Measurements from ENCODE around the gene RNF212.

DNA sequence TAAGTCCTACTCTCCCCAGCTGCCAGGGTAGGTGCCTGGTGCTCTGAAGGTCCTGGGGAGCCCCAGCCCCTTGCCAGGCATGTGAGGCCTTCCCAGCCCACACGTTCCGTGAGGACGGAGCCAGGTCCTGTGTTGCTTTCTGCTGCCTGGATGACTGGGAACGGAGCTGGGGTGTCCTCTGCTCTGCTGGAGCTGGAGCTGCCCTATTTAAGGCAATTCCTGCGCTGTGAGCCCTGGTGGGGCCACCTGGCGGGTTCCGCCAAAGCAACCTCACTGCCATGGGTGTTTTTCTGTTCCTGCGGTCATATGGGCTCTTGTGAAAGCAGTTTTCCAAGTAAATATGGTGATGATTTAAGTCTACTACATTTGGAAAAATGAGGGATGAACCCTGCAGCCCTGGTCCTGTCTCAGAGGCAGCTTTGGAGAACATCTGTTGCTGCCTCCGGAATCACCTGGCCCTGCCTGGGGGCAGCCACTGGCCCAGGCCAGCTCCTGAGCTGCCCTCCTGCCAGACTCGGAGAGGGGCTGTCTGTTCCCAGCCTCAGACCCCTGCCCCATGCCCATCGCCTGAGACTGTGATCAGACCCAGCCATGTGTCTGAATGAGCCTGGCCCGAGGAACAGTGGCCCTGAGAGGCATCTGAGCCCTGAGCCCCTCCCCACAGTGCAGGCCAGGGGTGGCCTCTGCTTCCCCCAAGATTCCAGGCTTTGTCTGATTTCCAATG is 68.7 kb downstream of the RNF212 start:
- TF ChIP-seq POLR2AphosphoS5 (IDR thresholded peaks at IDR 0.05) (no peak), POLR2A (IDR thresholded peaks at IDR 0.05; ENCODE audit: low read depth) (no peak), EP300 (IDR thresholded peaks at IDR 0.05) (no peak)
- TF ChIP-seq, protein P1, sequence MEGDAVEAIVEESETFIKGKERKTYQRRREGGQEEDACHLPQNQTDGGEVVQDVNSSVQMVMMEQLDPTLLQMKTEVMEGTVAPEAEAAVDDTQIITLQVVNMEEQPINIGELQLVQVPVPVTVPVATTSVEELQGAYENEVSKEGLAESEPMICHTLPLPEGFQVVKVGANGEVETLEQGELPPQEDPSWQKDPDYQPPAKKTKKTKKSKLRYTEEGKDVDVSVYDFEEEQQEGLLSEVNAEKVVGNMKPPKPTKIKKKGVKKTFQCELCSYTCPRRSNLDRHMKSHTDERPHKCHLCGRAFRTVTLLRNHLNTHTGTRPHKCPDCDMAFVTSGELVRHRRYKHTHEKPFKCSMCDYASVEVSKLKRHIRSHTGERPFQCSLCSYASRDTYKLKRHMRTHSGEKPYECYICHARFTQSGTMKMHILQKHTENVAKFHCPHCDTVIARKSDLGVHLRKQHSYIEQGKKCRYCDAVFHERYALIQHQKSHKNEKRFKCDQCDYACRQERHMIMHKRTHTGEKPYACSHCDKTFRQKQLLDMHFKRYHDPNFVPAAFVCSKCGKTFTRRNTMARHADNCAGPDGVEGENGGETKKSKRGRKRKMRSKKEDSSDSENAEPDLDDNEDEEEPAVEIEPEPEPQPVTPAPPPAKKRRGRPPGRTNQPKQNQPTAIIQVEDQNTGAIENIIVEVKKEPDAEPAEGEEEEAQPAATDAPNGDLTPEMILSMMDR (IDR thresholded peaks at IDR 0.05), result no peak

Data from esophagus muscularis mucosa (tissue), 4 donors.